Amniotic epithelial cell (primary cell): Measurements from ENCODE around the gene SH3GL2.

Experiments
- DNase-seq: peaks from one replicate; pipeline ENCODE4 v3.0.0-alpha.2; 2010; ENCODE audit warnings: low read depth

SH3GL2 gene

DNA sequence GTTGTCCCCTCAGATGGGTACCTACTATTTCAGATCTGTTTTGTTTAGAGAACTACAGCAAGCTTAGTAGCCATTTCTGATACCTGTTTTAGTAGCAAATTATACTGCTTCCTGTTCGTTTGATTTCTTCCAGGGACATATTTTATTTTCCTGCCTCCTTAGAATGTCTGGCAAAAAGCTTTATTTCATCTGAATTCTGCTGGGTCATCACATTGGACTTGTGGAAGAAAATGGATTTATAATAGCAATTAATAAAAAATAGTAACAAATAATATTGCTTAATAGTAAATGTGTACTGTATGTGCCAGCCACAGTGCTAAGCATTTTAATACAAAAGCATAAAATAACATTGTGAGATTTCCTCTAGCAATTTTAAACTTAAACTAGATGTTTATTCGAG is 79.4 kb downstream of the SH3GL2 start:
- no peak for DNase-seq

DNA sequence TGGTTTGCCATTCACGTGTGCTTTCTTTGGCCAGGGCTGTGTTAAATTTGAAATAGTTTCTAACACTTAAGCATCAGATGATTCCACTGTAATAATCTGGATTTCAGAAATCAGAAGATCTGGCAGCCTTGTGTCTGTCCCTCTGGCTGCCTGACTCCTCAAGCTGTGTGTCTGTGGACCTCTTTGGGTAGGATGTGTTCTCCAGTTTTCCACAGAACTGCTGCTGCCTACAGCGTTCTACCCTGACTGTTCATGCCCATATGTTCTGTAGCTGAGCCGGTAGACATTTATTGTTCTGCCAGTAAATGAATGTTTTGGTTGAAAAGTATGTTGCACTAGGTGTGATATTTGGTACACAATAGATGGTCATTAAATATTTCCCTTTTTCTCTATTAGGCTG is 81.3 kb downstream of the SH3GL2 start:
- DNase-seq, result no peak

DNA sequence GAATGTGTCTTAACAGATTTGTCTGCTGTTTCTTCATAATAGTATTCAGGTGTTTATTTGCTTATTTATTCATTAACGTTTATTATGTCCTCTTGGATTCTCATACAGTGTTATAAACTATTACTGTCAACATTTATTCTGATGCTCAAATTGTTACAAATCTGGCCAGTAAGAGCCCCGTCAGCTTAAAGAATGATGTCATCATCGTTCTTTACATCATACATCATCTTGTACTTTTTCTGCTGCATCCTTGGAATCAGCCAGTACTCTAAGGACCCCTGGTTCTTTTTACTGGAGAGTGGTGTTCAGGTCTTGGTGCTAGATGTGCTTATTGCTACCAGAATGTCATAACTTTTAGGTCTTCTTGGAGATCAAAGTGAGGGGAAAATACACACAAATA is 86.6 kb downstream of the SH3GL2 start:
- no peak for DNase-seq

DNA sequence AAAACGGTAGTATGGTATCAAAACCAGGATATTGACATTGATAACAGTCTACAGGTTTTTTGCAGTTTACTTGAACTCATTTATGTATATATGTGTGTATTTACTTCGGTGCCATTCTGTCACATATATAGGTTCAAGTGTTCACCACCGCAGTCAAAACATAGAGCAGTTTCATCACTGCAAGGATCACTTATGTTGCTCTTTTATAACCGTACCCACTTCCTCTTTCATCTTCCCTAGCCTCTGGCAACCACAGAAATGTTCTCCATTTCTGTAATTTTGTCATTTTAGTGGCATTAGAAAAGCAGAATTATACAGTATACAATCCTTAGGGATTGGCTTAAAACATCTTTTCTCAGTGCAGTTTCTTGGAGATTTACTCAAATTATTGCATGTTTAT is 90.3 kb downstream of the SH3GL2 start:
- DNase-seq, result no peak

DNA sequence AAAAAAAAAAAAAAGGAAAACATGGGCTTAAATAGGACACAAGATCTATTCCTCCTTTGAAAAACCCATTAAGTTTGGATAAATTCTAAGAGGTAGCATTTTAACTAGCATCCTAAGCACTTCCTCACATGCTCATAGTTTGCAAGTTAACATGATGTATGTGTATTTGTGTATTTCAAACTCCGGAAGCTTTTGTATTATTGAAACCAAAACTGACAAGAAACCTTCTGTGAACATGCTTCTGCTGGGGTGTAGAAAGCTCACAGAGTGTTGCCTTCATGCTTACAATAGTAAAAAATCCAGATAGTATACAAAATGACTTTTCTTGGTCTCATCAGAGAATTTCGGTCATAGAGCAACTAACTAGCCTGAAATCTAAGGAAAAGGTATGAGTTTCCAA is 103.8 kb downstream of the SH3GL2 start:
- DNase-seq, result no peak

DNA sequence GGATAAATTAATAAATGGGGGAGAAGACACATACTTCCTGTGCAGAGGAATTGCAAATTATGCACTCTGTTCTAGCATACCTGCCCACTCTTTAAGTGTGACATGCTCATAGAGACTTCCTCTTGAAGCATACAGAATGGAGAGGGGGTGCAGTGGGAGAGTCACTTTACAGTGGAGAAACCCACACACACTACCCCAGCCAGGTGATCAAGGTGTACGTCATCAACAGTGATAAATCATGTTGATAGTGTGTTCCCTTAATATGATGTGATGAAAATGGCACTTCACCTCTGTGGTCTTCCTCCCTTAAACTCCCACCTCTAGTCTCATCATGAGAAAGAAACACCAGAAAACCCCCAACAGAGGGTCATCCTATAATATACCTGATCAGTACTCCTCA is 110.0 kb downstream of the SH3GL2 start:
- DNase-seq, result no peak

DNA sequence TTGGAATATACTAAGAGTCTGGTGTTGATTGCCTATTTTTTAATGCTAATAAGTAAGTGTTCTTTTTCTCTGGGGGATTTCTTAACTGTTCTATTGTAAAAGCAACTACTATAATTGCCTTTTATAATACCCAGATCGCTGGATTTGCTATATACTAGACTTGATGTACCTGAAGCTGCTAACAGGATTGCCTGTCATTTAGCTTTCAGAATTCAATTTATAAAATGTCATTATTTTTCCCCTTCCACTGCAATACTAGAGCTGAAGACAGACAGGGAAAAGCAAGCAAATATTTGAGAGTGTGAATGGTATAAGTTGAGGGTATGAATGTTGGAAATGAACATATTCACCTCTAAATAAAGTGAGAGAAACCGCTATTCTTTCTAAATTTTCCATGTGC is 115.5 kb downstream of the SH3GL2 start:
- no peak for DNase-seq

DNA sequence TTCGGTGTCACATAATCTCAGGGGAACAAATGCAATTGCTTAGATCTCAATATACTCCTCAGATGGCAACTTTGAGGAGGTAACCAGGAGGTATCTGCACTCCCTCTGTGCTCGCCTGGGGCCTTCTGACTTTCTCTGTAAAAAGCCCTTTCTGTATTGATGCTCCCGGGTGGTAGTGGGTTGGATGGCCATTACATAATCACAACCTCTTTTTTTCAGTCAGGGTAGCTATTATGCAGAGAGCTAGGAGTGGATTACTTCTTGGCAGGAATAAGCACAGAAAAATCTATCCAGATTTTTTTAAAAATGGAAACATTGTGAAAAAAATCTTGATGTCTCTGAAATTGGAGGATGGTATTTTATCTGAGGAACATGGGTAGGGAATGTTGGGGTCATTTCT is 116.6 kb downstream of the SH3GL2 start:
- DNase-seq, result no peak

DNA sequence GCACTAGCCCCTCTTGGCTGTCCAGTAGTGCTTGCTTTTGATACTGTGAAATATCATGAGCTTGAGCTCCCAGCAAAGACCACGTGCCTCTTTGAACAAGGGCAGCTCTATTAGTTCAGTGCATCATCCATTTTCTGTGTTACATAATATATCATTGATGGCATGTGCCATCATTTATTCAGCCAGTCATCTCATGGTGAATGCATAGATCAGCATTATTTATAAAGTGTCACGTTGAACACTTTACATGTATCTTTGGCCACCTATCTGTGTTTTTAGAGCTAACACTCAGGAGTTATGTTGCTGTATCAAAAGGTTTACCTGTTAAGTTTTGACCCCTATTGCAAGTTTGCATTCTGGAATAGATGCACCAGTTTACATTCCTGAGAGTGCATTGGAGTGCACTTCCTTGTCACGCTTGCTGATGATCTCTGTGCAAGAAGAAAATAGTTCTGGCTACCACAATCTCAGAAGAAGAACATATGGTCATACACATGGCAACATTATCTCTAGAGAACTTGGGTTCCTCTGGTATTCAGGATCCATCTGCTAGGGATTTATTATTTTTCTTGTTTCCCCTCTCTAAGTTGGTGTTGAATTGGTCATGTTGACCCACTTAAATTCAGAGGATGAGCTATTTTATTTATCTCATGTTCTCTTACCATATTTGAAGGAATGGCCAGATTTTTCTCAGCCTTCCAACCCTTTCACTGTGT is 120.9 kb downstream of the SH3GL2 start:
- no peak for DNase-seq

DNA sequence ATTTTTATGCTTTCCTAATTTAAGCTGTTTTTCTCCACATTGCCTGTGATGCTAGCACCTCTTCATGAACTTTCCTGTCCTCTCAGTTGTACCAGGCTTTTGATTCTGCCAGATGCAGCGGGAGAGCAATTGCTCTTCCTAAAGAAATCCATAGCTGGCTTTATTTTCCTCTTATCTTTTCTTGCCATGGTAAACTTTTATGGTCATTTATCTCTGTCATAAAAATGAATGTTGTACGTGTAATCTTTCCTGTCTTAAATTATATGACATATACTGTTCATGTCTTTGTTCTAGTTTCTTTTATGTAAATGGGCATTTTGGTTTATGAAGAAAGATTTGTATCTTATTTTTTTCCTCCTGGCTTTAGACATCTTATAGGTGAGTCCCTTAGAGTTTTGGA is 127.5 kb downstream of the SH3GL2 start:
- DNase-seq, result no peak

DNA sequence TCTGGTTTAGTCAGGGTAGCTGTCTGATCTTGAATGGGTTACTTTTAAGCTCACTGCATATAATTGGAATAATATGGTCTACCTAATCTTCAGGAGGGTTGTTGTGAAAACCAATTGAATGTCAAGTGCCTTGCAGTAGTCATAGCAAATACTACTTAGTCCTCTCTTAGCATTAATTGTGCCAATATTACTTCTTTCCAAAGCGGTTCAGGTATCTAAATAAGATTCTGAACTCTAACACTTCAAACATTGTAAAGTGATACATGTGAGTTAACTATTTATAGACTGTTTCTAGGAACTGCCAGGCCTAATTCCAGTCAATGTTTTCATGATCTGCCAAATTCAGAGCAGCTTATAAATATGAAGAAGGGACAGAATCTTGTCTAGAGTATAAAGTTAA is 140.2 kb downstream of the SH3GL2 start:
- DNase-seq, result no peak

DNA sequence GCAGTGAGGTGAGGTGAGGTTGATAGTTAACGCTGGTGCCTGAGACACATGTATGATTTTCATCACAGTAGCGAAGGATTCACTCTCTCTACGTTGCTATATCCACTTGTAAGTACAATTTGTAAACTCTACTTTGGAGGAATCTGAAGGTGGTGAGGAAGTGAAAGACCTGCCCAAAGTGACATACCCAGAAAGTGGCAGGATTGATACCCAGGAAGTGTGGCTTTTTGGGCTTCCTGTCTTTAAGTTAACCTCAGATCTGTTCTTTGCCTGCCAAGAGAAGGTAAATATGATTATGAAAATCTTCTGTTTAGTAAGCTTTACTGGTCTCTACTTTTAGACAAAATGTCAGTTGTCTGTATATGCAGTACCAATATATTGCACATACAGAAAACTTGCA is 143.1 kb downstream of the SH3GL2 start:
- no peak for DNase-seq

DNA sequence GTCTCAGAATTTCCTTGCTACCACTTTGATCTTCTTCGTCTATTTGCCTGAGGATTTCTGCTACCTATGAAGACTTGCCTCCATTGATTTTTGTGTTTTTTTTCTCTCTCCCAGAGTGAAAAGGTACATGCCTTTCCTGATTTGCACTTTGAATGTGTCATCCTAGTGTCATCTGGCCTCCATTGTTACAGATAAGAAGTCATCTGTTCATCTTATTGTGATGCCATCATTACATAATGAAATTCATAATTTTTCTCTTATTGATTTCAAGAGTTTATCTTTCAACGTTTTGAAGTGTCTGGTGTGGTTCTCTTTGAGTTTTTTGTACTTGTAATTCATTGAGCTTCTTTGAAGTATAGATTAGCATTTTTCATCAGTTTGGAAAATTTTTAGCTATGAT is 144.8 kb downstream of the SH3GL2 start:
- no peak for DNase-seq

DNA sequence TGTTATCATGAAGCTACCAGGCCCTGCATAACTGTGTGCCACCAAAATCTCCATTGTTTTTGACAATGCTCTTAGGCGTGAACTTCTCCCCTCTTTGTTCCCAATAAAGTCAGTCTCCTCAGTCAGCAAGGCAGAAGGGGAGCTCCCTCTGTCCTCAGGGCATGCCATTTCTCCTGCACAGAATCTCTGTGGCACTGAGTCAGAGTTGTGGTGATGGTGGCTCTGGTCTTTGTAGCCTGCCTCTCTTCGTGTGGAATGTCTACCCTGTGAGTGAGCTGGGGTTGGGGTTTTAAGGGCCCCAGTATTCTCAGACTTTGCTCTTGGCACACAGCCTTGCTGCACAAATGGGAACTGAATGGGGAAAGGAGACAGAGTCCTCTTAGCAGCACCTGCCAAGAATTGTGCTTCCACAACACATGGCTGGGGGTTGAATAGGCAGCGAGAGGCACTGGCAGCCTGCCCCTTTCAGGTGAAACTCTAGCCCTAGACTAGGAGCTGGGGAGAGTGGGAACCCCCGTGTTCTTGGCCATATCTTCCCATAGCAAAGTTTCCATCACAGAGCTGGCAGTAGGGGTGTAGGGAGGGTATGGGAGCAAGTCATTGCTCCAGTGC is 146.6 kb downstream of the SH3GL2 start:
- DNase-seq, result no peak

DNA sequence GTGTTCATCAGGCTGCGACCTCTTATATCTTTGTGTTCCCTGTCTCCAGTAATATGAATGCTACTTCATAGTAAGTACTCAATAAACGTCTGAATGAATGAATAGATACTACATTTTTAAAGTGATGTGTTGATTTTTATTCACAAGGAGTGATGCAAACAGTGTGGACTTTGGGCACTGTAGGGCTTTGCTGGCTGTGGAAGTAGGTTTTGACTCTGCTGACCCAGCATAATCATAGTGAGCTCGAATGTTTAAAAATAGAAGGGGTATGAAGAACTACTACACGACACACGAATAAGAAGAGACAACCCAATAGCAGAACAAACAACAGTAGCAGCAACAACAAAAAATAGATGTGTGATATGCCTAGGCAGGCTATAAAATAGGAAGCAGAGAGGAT is 147.4 kb downstream of the SH3GL2 start:
- DNase-seq, result no peak

DNA sequence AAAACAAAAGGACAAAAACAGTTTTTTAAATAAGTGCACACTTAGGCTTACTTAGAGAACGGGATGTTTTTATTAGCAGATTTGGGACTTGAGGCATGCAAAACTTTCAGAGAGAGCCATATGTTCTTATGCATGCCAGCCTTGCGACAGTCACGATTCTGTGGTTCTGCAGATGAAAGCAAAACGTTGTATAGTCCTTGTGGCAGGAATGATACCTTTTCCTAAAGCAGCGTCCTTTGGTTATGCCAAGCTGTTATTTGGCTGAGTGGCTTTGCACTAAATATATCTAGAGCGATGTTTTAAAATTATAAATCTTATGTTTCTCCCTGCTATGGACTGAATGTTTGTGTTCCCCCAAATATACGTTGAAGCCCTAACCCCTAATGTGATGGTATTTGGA is 152.0 kb downstream of the SH3GL2 start:
- DNase-seq, result no peak

DNA sequence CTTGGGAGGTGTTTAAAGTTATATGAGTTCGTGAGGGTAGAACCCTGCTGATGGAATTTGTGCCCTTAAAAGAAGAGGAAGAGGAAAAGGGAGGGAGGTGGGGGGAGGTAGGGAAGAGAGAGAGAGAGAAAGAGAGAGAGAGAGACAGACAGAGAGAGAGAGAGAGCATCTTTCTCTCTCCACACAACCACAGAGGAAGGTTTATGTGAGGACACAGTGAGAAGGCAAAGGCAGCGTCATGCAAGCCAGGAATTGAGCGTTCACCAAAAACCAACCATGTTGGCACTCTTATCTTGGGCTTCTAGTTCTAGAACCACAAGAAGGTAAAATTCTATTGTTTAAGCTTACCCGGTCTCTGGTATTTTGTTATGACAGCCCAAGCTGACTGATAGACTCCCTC is 152.4 kb downstream of the SH3GL2 start:
- DNase-seq, result no peak

DNA sequence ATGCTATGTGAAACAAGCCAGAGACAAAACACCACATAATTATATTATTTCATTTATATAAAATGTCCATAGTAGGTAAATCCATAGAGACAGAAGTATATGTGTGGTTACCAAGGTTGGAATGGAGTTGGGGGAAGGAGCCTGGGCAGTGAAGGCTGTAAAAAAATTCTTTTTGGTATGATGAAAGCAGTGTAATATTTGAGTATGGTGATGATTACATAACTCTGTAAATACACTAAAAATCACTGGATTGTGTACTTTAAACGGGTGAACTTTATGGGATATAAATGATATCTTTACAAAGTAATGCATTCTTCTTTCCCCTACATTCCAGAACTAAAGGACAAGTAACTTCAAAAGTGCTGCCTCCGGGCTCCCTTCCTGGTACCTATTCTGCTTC is 155.8 kb downstream of the SH3GL2 start:
- DNase-seq, result no peak

DNA sequence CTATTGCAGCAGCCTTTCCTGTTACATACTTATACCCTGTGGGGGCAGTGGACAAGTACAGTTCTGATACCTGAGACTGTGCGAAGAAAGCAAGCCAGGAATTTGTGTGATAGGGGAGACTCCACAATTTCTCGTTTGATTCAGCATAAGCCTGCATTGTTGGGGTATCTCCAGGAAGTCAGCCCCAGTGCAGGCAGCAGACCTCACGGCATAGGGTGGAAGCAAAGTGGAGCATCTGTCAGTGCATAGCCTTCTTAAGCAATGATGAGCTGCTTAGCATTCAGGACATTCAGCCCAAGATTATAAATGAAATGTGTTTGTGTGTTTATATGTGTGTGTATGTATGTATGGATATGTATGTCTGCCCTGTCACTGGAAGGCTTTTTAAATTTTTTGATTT is 157.0 kb downstream of the SH3GL2 start:
- DNase-seq, result no peak

DNA sequence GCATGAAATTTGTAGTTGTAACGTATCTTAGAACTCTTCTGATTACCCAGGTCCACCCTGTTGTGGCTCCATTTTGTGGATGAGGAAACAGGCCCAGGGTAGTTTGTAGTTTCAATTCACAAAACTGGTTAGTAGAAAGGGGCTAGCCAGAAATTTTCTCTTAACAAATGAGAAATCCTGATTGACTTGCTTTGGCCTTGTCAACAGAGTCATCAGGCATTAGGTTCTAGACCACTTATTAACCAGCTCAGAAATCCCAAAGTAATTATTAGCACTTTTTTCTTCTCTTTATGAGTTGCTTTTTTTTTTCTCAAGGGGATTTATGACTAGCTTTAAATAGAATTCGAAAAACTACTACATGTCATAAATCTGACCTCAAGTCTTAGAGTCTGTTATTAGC is 160.2 kb downstream of the SH3GL2 start:
- DNase-seq, result no peak

DNA sequence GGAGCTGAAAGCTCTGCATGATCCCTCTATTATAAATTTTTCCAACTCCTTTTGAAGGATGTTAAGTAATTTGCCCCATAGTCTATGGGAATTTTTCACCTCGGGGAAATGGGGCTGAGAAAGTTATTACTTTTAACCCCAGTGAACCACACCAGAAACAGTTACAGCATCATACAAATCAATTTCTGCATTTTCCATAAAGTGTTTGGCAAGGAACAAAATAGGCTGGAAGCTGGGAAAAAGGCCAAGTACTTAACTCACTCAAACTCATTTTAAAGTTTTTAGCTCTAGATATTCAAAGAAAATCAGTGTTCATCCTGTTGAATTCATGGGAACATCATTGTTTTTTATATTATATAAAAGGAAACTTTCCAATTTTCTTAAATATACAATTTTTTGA is 160.9 kb downstream of the SH3GL2 start:
- no peak for DNase-seq

DNA sequence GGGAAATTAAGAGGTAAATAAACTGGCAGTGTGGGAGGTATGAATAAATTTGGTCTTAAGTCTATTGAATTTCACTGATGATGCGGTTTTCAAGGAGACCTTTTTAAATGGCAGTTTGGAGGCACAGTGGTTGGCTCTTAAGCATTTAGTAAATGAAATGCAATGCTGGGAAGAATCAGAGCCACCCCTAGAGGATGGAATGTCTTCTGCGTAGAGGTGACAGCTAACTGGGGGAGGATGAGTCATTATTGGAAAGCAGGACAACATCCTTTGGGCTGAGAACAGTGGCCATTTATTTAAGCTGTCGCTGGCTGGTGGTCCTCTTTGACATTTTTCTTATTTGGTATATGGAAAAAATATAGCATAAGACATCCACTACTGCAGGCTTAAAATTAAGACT is 163.2 kb downstream of the SH3GL2 start:
- no peak for DNase-seq

DNA sequence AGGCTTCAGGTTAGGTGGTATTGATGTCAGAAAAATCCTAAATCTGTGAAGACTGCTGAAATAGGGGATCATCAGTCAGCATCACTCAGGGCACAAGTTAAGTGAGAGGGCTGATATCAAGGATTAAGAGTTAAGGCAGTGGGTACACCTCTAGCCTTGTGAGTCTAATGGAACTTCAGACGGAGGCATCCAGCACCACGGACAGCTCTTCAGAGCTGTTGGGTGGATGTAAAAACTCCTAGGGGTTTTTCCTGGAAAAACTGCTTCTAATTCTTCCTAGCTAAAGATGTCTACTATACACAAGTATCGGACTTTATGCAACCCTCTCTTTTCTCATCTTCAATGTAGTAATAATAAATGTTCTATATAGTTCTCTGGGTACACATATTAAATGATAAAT is 165.9 kb downstream of the SH3GL2 start:
- DNase-seq, result peak; percentile 3

DNA sequence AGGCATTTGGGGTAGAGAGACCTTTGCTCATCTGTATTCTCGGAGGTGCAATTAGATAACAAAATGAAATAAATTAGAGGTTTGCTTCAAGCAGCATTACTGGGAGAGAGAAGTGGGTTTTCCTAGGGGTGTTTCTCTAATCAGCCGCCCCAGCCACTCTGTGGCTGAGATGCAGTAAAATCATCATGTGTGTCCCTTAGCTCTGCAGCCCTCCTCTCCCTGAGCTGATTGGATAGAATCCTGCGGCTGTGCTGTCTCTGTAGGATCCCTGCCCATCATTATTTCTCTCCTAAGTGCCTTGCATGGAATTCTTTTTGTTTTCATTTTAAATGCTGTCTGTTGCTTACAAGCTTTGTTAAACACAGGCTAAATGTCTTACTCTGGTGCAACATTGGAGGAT is 171.4 kb downstream of the SH3GL2 start:
- no peak for DNase-seq
